HepG2 (cell line): ENCODE data around the gene ANKRD44. TPM values are rescaled to one million over a fixed set of nuclear protein-coding genes. Genes with fewer than 3 reads are reported as not detected.

Experiments used
- ATAC-seq: fragments of 200-7000 bp; cut with Tn5 transposase; 3 replicates; pipeline ENCODE4 v1.9.1; 2020; ENCODE audit warnings: mild to moderate bottlenecking, moderate library complexity
- BruUV-seq: library from RNA; stranded (reverse); fragments of 400-500 nt; replicated peaks from 2 replicates; lab custom pipeline; 2021; lab: Mats Ljungman, UMichigan
- CTCF ChIA-PET: fragments of 300-600 bp; formaldehyde crosslinking; extraction: SDS; loops from one replicate; lab custom pipeline; 2021; ENCODE audit warnings: low total read pairs, inconsistent platforms, low intra/inter-chr PET ratio; lab: Yijun Ruan, JAX
- POLR2A ChIA-PET: fragments of 350-600 bp; sonication (Branson Sonifier 250); formaldehyde crosslinking; loops from one replicate; lab custom pipeline; 2020; ENCODE audit warnings: antibody characterized with exemption, inconsistent platforms; lab: Yijun Ruan, JAX
- DNase-seq: peaks from one replicate; pipeline ENCODE4 v3.0.0-alpha.2; 2015; ENCODE audit warnings: low spot score
- FAIRE-seq: peaks from 3 replicates; lab custom pipeline; 2011; peaks lifted over from hg19 to GRCh38; lab: Jason Lieb, UNC
- H2AFZ ChIP-seq: one replicate; pipeline ENCODE4 v1.6.1; 2011; ENCODE audit warnings: low read length, inconsistent platforms
- H3K27ac ChIP-seq: fragments of 300-600 bp; 3 replicates; pipeline ENCODE4 v1.8.0; 2011; ENCODE audit warnings: mixed run types, mild to moderate bottlenecking, mixed read lengths, low read length, inconsistent platforms; ENCODE audit not compliant: insufficient read depth; ENCODE audit errors: extremely low read length
- H3K27me3 ChIP-seq, 2 experiments: fragments of 200-600 bp in 1 of 2; 2 replicates in 1 of 2; 3 replicates in 1 of 2; pipeline versions ENCODE4 v1.6.0 to v1.8.0; 2011; ENCODE audit warnings: low read length in 2 of 2, mild to moderate bottlenecking in 2 of 2, moderate library complexity in 2 of 2, inconsistent platforms in 1 of 2; ENCODE audit not compliant: insufficient read depth in 2 of 2, control insufficient read depth in 1 of 2
- H3K36me3 ChIP-seq, 2 experiments: fragments of 200-600 bp in 1 of 2; replicated peaks in 1 of 2; 2 replicates in 1 of 2; 3 replicates in 1 of 2; pipeline versions ENCODE4 v1.5.1 to v1.8.0; 2011; ENCODE audit warnings: low read length in 2 of 2, inconsistent platforms in 1 of 2; ENCODE audit not compliant: insufficient read depth in 2 of 2, control insufficient read depth in 1 of 2
- H3K4me1 ChIP-seq: 2 replicates; pipeline ENCODE4 v1.5.1; 2012; ENCODE audit warnings: low read length, inconsistent platforms; ENCODE audit not compliant: insufficient read depth
- H3K4me2 ChIP-seq: 2 replicates; pipeline ENCODE4 v1.6.0; 2011; ENCODE audit warnings: low read depth, low read length, inconsistent platforms
- H3K4me3 ChIP-seq, 3 experiments: fragments of 200-600 bp in 1 of 3; sonication (generic), shearing (Covaris generic) in 1 of 3; replicated peaks in 1 of 3; 2 replicates each; pipeline ENCODE4 v1.5.1; 2011 to 2016; ENCODE audit warnings: low read length in 3 of 3, inconsistent platforms in 2 of 3, low read depth in 2 of 3, mild to moderate bottlenecking in 2 of 3, control low read depth in 1 of 3, mixed read lengths in 1 of 3; ENCODE audit not compliant: insufficient read depth in 1 of 3
- H3K79me2 ChIP-seq: one replicate; pipeline ENCODE4 v1.6.1; 2011; ENCODE audit warnings: low read length, inconsistent platforms; ENCODE audit not compliant: insufficient read depth
- H3K9ac ChIP-seq: 2 replicates; pipeline ENCODE4 v1.6.0; 2011; ENCODE audit warnings: mild to moderate bottlenecking, low read depth, low read length, inconsistent platforms; ENCODE audit not compliant: insufficient read depth
- H3K9me3 ChIP-seq: 2 replicates; pipeline ENCODE4 v1.5.1; 2012; ENCODE audit warnings: mild to moderate bottlenecking, low read length
- H4K20me1 ChIP-seq: 2 replicates; pipeline ENCODE4 v1.6.0; 2011; ENCODE audit warnings: inconsistent platforms, mild to moderate bottlenecking, low read length, moderate library complexity; ENCODE audit not compliant: insufficient read depth
- AHR ChIP-seq: IDR thresholded peaks from 2 replicates; pipeline ENCODE4 v1.6.1; 2018; ENCODE audit warnings: missing genetic modification reagents, missing compliant biosample characterization
- CEBPB ChIP-seq: IDR thresholded peaks from 2 replicates; pipeline ENCODE4 v1.6.1; 2011; ENCODE audit warnings: low read depth, low read length, improper control_type of control experiment, borderline replicate concordance
- CENPX ChIP-seq: sonication (generic); formaldehyde crosslinking; IDR thresholded peaks from 2 replicates; pipeline ENCODE4 v1.9.0; 2021; ENCODE audit warnings: mild to moderate bottlenecking, missing genetic modification reagents, moderate library complexity
- KAT8 ChIP-seq: IDR thresholded peaks from 2 replicates; pipeline ENCODE4 v1.6.1; 2016; ENCODE audit warnings: missing genetic modification reagents, missing compliant biosample characterization
- RBM39 ChIP-seq: fragments of 200-400 bp; formaldehyde crosslinking; IDR thresholded peaks from one replicate; pipeline ENCODE4 v1.6.1; 2018; ENCODE audit warnings: antibody characterized with exemption, mild to moderate bottlenecking, low read depth, low read length; ENCODE audit not compliant: poor library complexity, severe bottlenecking
- REL ChIP-seq: sonication (generic); formaldehyde crosslinking; conservative IDR thresholded peaks from 2 replicates; pipeline ENCODE4 v1.8.0; 2022; ENCODE audit warnings: mild to moderate bottlenecking, missing genetic modification reagents, moderate library complexity
- STAT5B ChIP-seq: sonication (generic); formaldehyde crosslinking; IDR thresholded peaks from 2 replicates; pipeline ENCODE4 v1.4.0; 2020; ENCODE audit warnings: missing genetic modification reagents
- ZNF737 ChIP-seq: sonication (generic); formaldehyde crosslinking; IDR thresholded peaks from 2 replicates; pipeline ENCODE4 v1.5.0; 2020; ENCODE audit warnings: missing genetic modification reagents, mild to moderate bottlenecking, borderline replicate concordance
- WGBS: methylation state at CpG from one replicate; pipeline ENCODE4 v1.1.6; 2017; ENCODE audit warnings: low lambda C conversion rate; 5-methylcytosine and 5-hydroxymethylcytosine counted together
- in situ Hi-C: cut with HindIII; loops from 2 replicates; pipeline ENCODE4 v1.10.0; 2017; ENCODE audit warnings: low pct_unique_long_range_greater_than_20kb; ENCODE audit not compliant: extremely low pct_ligation_motif_present
- intact Hi-C: fragments of 100-400 bp; cut with micrococcal nuclease; formaldehyde crosslinking; loops from one replicate; pipeline ENCODE4 v1.10.0; 2022; ENCODE audit not compliant: unreplicated experiment
- polyA plus RNA-seq, 8 experiments: library from polyadenylated mRNA; depleted of rRNA in 3 of 8; stranded (reverse) in 7 of 8; unstranded in 1 of 8; fragments of >200 nt; fragmentation: Illumina TruSeq in 4 of 8; extraction: Trizol in 4 of 8; gene quantifications; 2 replicates each; pipeline versions ENCODE4 v1.2.1 to v1.2.3, GENCODE V29; 2011 to 2016; ENCODE audit warnings: low read depth in 4 of 8, missing spikeins in 1 of 8, mixed read lengths in 1 of 8; ENCODE audit not compliant: insufficient read depth in 1 of 8
- total RNA-seq, 5 experiments: library from RNA; depleted of rRNA; stranded (reverse); fragments of >200 nt; fragmentation: Illumina TruSeq; extraction: Trizol; gene quantifications; 2 replicates each; pipeline ENCODE4 v1.2.3, GENCODE V29; 2016; ENCODE audit warnings: low read depth in 1 of 5
- TF ChIP-seq, protein P1 (sequence below): sonication (generic); formaldehyde crosslinking; IDR thresholded peaks from 2 replicates; pipeline ENCODE4 v1.5.1; 2020; ENCODE audit warnings: mild to moderate bottlenecking, missing genetic modification reagents, moderate library complexity
- TF ChIP-seq, protein P2 (sequence below): sonication (generic); formaldehyde crosslinking; IDR thresholded peaks from 2 replicates; pipeline ENCODE4 v1.5.0; 2020; ENCODE audit warnings: mild to moderate bottlenecking, missing genetic modification reagents

The ANKRD44 gene
- total and polyA plus RNA-seq, 2 of the 13 experiments (the other 11 are each of a cell fraction or from before 2014, with no cell fraction given), result 0.04 to 0.11 TPM

DNA sequence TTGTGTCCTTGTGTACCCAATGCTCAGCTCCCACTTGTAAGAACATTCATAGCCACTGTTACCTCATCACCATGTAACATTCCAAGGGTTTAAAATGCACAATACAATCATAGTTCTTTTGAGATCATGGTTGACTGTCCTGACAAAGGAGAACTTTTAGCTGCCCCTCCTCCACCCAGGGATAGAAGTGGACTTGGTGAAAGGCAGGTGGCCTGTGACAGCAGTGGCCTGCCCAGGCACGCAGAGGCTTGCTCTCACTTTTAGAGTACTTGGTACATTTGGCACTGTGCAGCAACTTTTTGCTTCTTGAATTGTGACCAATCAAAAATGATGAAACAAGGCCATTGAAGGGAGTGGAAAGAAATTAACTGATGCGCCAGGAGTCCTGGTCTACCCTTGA lies 108.7 kb downstream of the ANKRD44 start:
- no peaks in the 10 kb centered on the region for H3K27me3 ChIP-seq
- H3K27ac ChIP-seq, result no peak overlapping the region
- in situ Hi-C loops (no loop called here), intact Hi-C loops (loop anchor here (5.0 kb wide), 1 partner anchor 1875 kb away; no protein-coding TSS in a partner anchor)
- FAIRE-seq (no peak), DNase-seq (no peak), ATAC-seq (no peak)
- H3K4me3 ChIP-seq, result no peak overlapping the region
- H3K79me2 ChIP-seq, result no peaks in the 10 kb centered on the region
- WGBS, result 70% methylated on average over 2 of the region's 2 CpGs
- no peaks in the 10 kb centered on the region for H4K20me1 ChIP-seq
- H3K4me1 ChIP-seq, result no peaks in the 10 kb centered on the region
- H3K4me2 ChIP-seq, result no peak overlapping the region
- no peaks in the 10 kb centered on the region for H3K9me3 ChIP-seq
- no peak overlapping the region for H2AFZ ChIP-seq
- no TSS peak for BruUV-seq
- CTCF ChIA-PET, result no interaction called here
- no peak overlapping the region for H3K9ac ChIP-seq
- TF ChIP-seq KAT8 (CRISPR knock-in tag) (no peak), REL (no peak), ZNF737 (CRISPR knock-in tag) (no peak)
- POLR2A ChIA-PET, result no interaction called here
- H3K36me3 ChIP-seq, result no peaks in the 10 kb centered on the region; a peak in 1 of 5 replicates

DNA sequence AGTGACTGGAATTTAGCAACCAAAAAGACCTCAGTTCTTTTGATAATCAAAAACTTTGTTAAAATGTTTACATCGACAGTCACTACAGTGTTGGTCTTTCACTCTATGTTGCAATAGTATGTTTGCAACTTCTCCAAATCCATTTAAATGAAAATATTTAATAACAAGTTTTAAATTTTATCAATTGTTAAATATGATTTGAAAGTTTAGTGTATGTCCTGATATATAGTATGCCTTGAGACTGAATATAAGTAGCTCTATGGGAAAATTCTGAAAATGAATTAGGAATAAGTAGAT lies 109.9 kb downstream of the ANKRD44 start:
- no peak for FAIRE-seq
- DNase-seq, result no peak
- H2AFZ ChIP-seq, result no peak overlapping the region
- H3K9me3 ChIP-seq, result no peaks in the 10 kb centered on the region
- BruUV-seq, result no TSS peak
- ChIA-PET CTCF (no interaction called here), POLR2A (no interaction called here)
- WGBS, result 10% methylated on average over 1 of the region's 1 CpG
- H3K79me2 ChIP-seq, result no peaks in the 10 kb centered on the region
- no peak overlapping the region for H3K4me3 ChIP-seq
- H3K4me1 ChIP-seq, result no peaks in the 10 kb centered on the region
- TF ChIP-seq, protein P1, sequence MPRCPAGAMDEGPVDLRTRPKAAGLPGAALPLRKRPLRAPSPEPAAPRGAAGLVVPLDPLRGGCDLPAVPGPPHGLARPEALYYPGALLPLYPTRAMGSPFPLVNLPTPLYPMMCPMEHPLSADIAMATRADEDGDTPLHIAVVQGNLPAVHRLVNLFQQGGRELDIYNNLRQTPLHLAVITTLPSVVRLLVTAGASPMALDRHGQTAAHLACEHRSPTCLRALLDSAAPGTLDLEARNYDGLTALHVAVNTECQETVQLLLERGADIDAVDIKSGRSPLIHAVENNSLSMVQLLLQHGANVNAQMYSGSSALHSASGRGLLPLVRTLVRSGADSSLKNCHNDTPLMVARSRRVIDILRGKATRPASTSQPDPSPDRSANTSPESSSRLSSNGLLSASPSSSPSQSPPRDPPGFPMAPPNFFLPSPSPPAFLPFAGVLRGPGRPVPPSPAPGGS (CRISPR knock-in tag), result no peak
- TF ChIP-seq CEBPB, result peak; percentile 53; the same call in 1 of the 2 replicates
- no peak for TF ChIP-seq AHR (CRISPR knock-in tag)
- TF ChIP-seq, protein P2, sequence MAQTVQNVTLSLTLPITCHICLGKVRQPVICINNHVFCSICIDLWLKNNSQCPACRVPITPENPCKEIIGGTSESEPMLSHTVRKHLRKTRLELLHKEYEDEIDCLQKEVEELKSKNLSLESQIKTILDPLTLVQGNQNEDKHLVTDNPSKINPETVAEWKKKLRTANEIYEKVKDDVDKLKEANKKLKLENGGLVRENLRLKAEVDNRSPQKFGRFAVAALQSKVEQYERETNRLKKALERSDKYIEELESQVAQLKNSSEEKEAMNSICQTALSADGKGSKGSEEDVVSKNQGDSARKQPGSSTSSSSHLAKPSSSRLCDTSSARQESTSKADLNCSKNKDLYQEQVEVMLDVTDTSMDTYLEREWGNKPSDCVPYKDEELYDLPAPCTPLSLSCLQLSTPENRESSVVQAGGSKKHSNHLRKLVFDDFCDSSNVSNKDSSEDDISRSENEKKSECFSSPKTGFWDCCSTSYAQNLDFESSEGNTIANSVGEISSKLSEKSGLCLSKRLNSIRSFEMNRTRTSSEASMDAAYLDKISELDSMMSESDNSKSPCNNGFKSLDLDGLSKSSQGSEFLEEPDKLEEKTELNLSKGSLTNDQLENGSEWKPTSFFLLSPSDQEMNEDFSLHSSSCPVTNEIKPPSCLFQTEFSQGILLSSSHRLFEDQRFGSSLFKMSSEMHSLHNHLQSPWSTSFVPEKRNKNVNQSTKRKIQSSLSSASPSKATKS (CRISPR knock-in tag), result no peak
- TF ChIP-seq CENPX (CRISPR knock-in tag), result no peak
- no peak for TF ChIP-seq STAT5B (CRISPR knock-in tag)
- no peak for TF ChIP-seq RBM39
- TF ChIP-seq, all 625 proteins: peak for 1
- H3K27me3 ChIP-seq, result no peaks in the 10 kb centered on the region
- in situ Hi-C loops, result no loop called here
- H3K4me2 ChIP-seq, result no peak overlapping the region
- intact Hi-C loops, result loop anchor here (5.0 kb wide), 1 partner anchor 1877 kb away; no protein-coding TSS in a partner anchor
- no peaks in the 10 kb centered on the region for H4K20me1 ChIP-seq
- no peak for ATAC-seq
- no peaks in the 10 kb centered on the region; a peak in 1 of 5 replicates for H3K36me3 ChIP-seq
- no peak overlapping the region for H3K27ac ChIP-seq
- no peak overlapping the region for H3K9ac ChIP-seq
